HepG2 (cell line): Measurements from ENCODE around the gene POGLUT2. TPM values are rescaled to one million over a fixed set of nuclear protein-coding genes. Genes with fewer than 3 reads are reported as not detected.

Experiments
- ATAC-seq: fragments of 200-7000 bp; cut with Tn5 transposase; 3 replicates; pipeline ENCODE4 v1.9.1; 2020; ENCODE audit warnings: mild to moderate bottlenecking, moderate library complexity
- BruUV-seq: library from RNA; stranded (reverse); fragments of 400-500 nt; replicated peaks from 2 replicates; lab custom pipeline; 2021; lab: Mats Ljungman, UMichigan
- CTCF ChIA-PET: fragments of 300-600 bp; formaldehyde crosslinking; extraction: SDS; loops from one replicate; lab custom pipeline; 2021; ENCODE audit warnings: low total read pairs, inconsistent platforms, low intra/inter-chr PET ratio; lab: Yijun Ruan, JAX
- POLR2A ChIA-PET: fragments of 350-600 bp; sonication (Branson Sonifier 250); formaldehyde crosslinking; loops from one replicate; lab custom pipeline; 2020; ENCODE audit warnings: antibody characterized with exemption, inconsistent platforms; lab: Yijun Ruan, JAX
- DNase-seq: peaks from one replicate; pipeline ENCODE4 v3.0.0-alpha.2; 2015; ENCODE audit warnings: low spot score
- FAIRE-seq: peaks from 3 replicates; lab custom pipeline; 2011; peaks lifted over from hg19 to GRCh38; lab: Jason Lieb, UNC
- H2AFZ ChIP-seq: one replicate; pipeline ENCODE4 v1.6.1; 2011; ENCODE audit warnings: low read length, inconsistent platforms
- H3K27ac ChIP-seq: fragments of 300-600 bp; 3 replicates; pipeline ENCODE4 v1.8.0; 2011; ENCODE audit warnings: mixed run types, mild to moderate bottlenecking, mixed read lengths, low read length, inconsistent platforms; ENCODE audit not compliant: insufficient read depth; ENCODE audit errors: extremely low read length
- H3K27me3 ChIP-seq, 2 experiments: fragments of 200-600 bp in 1 of 2; 2 replicates in 1 of 2; 3 replicates in 1 of 2; pipeline versions ENCODE4 v1.6.0 to v1.8.0; 2011; ENCODE audit warnings: low read length in 2 of 2, mild to moderate bottlenecking in 2 of 2, moderate library complexity in 2 of 2, inconsistent platforms in 1 of 2; ENCODE audit not compliant: insufficient read depth in 2 of 2, control insufficient read depth in 1 of 2
- H3K36me3 ChIP-seq, 2 experiments: fragments of 200-600 bp in 1 of 2; replicated peaks in 1 of 2; 2 replicates in 1 of 2; 3 replicates in 1 of 2; pipeline versions ENCODE4 v1.5.1 to v1.8.0; 2011; ENCODE audit warnings: low read length in 2 of 2, inconsistent platforms in 1 of 2; ENCODE audit not compliant: insufficient read depth in 2 of 2, control insufficient read depth in 1 of 2
- H3K4me1 ChIP-seq: 2 replicates; pipeline ENCODE4 v1.5.1; 2012; ENCODE audit warnings: low read length, inconsistent platforms; ENCODE audit not compliant: insufficient read depth
- H3K4me2 ChIP-seq: 2 replicates; pipeline ENCODE4 v1.6.0; 2011; ENCODE audit warnings: low read depth, low read length, inconsistent platforms
- H3K4me3 ChIP-seq, 3 experiments: fragments of 200-600 bp in 1 of 3; sonication (generic), shearing (Covaris generic) in 1 of 3; replicated peaks in 1 of 3; 2 replicates each; pipeline ENCODE4 v1.5.1; 2011 to 2016; ENCODE audit warnings: low read length in 3 of 3, inconsistent platforms in 2 of 3, low read depth in 2 of 3, mild to moderate bottlenecking in 2 of 3, control low read depth in 1 of 3, mixed read lengths in 1 of 3; ENCODE audit not compliant: insufficient read depth in 1 of 3
- H3K79me2 ChIP-seq: one replicate; pipeline ENCODE4 v1.6.1; 2011; ENCODE audit warnings: low read length, inconsistent platforms; ENCODE audit not compliant: insufficient read depth
- H3K9ac ChIP-seq: 2 replicates; pipeline ENCODE4 v1.6.0; 2011; ENCODE audit warnings: mild to moderate bottlenecking, low read depth, low read length, inconsistent platforms; ENCODE audit not compliant: insufficient read depth
- H3K9me3 ChIP-seq: 2 replicates; pipeline ENCODE4 v1.5.1; 2012; ENCODE audit warnings: mild to moderate bottlenecking, low read length
- H4K20me1 ChIP-seq: 2 replicates; pipeline ENCODE4 v1.6.0; 2011; ENCODE audit warnings: inconsistent platforms, mild to moderate bottlenecking, low read length, moderate library complexity; ENCODE audit not compliant: insufficient read depth
- CBX2 ChIP-seq, 2 experiments: fragments of 200-600 bp in 1 of 2; sonication (generic); formaldehyde crosslinking in 1 of 2; IDR thresholded peaks; 2 replicates each; pipeline versions ENCODE4 v1.7.0 to v1.8.1; 2018 to 2022; ENCODE audit warnings: low read depth in 2 of 2, low read length in 1 of 2, mild to moderate bottlenecking in 1 of 2, missing genetic modification reagents in 1 of 2
- KDM5A ChIP-seq: fragments of 200-600 bp; sonication (generic); IDR thresholded peaks from 2 replicates; pipeline ENCODE4 v1.7.0; 2018; ENCODE audit warnings: antibody characterized with exemption, mild to moderate bottlenecking, low read length, borderline replicate concordance
- MLXIP ChIP-seq: sonication (generic); formaldehyde crosslinking; IDR thresholded peaks from 2 replicates; pipeline ENCODE4 v1.9.0; 2021; ENCODE audit warnings: missing genetic modification reagents, borderline replicate concordance
- MTA1 ChIP-seq: sonication (generic); formaldehyde crosslinking; IDR thresholded peaks from 2 replicates; pipeline ENCODE4 v1.4.0; 2020; ENCODE audit warnings: missing genetic modification reagents, mild to moderate bottlenecking, borderline replicate concordance
- RAD21 ChIP-seq: fragments of 450-650 bp; formaldehyde crosslinking; IDR thresholded peaks from 2 replicates; pipeline ENCODE4 v1.5.0; 2020; ENCODE audit warnings: mild to moderate bottlenecking
- SRSF1 ChIP-seq: fragments of 200-400 bp; formaldehyde crosslinking; optimal IDR thresholded peaks from 2 replicates; pipeline ENCODE3; 2017; ENCODE audit warnings: mild to moderate bottlenecking, low read depth, low read length, moderate library complexity
- TFDP2 ChIP-seq: sonication (generic); formaldehyde crosslinking; IDR thresholded peaks from 2 replicates; pipeline ENCODE4 v1.4.0; 2020; ENCODE audit warnings: missing genetic modification reagents
- U2AF2 ChIP-seq: fragments of 200-400 bp; formaldehyde crosslinking; IDR thresholded peaks from 2 replicates; pipeline ENCODE4 v1.6.1; 2017; ENCODE audit warnings: low read depth, mild to moderate bottlenecking, low read length
- ZBTB7B ChIP-seq: sonication (generic); formaldehyde crosslinking; IDR thresholded peaks from 2 replicates; pipeline ENCODE4 v1.4.0; 2020; ENCODE audit warnings: missing genetic modification reagents
- ZNF281 ChIP-seq: sonication (generic); formaldehyde crosslinking; IDR thresholded peaks from 2 replicates; pipeline ENCODE4 v1.4.0; 2020; ENCODE audit warnings: missing genetic modification reagents, borderline replicate concordance
- ZNF710 ChIP-seq: sonication (generic); formaldehyde crosslinking; IDR thresholded peaks from 2 replicates; pipeline ENCODE4 v1.5.0; 2020; ENCODE audit warnings: mild to moderate bottlenecking, missing genetic modification reagents, borderline replicate concordance
- ZNF790 ChIP-seq: sonication (generic); formaldehyde crosslinking; IDR thresholded peaks from 2 replicates; pipeline ENCODE4 v1.8.0; 2022; ENCODE audit warnings: missing genetic modification reagents, mild to moderate bottlenecking, borderline replicate concordance
- WGBS: methylation state at CpG from one replicate; pipeline ENCODE4 v1.1.6; 2017; ENCODE audit warnings: low lambda C conversion rate; 5-methylcytosine and 5-hydroxymethylcytosine counted together
- in situ Hi-C: cut with HindIII; loops from 2 replicates; pipeline ENCODE4 v1.10.0; 2017; ENCODE audit warnings: low pct_unique_long_range_greater_than_20kb; ENCODE audit not compliant: extremely low pct_ligation_motif_present
- intact Hi-C: fragments of 100-400 bp; cut with micrococcal nuclease; formaldehyde crosslinking; loops from one replicate; pipeline ENCODE4 v1.10.0; 2022; ENCODE audit not compliant: unreplicated experiment
- polyA plus RNA-seq, 8 experiments: library from polyadenylated mRNA; depleted of rRNA in 3 of 8; stranded (reverse) in 7 of 8; unstranded in 1 of 8; fragments of >200 nt; fragmentation: Illumina TruSeq in 4 of 8; extraction: Trizol in 4 of 8; gene quantifications; 2 replicates each; pipeline versions ENCODE4 v1.2.1 to v1.2.3, GENCODE V29; 2011 to 2016; ENCODE audit warnings: low read depth in 4 of 8, missing spikeins in 1 of 8, mixed read lengths in 1 of 8; ENCODE audit not compliant: insufficient read depth in 1 of 8
- total RNA-seq, 5 experiments: library from RNA; depleted of rRNA; stranded (reverse); fragments of >200 nt; fragmentation: Illumina TruSeq; extraction: Trizol; gene quantifications; 2 replicates each; pipeline ENCODE4 v1.2.3, GENCODE V29; 2016; ENCODE audit warnings: low read depth in 1 of 5

The POGLUT2 gene
- total and polyA plus RNA-seq, 2 of the 13 experiments (the other 11 are each of a cell fraction or from before 2014, with no cell fraction given), result 18.0 to 26.1 TPM

GRCh38 chr13:102838982-102839381, 40.2 kb upstream of the POGLUT2 start (continued):
- TF ChIP-seq ZNF281, result no peak
- TF ChIP-seq CBX2 (IDR thresholded peaks at IDR 0.05; ENCODE audit: low read depth, low read length), result no peak
- no peak for TF ChIP-seq CBX2 (CRISPR knock-in tag; IDR thresholded peaks at IDR 0.05; ENCODE audit: low read depth)
- TF ChIP-seq ZBTB7B (CRISPR knock-in tag), result no peak
- no peak for TF ChIP-seq RAD21

GRCh38 chr13:102838273-102838672, 39.5 kb upstream of the POGLUT2 start:
- H4K20me1 ChIP-seq, result no peaks in the 10 kb centered on the region
- no peaks in the 10 kb centered on the region for H3K79me2 ChIP-seq
- DNase-seq (no peak), FAIRE-seq (no peak), ATAC-seq (no peak)
- ChIA-PET CTCF (no interaction called here), POLR2A (no interaction called here)
- no peak overlapping the region for H3K9ac ChIP-seq
- H3K27me3 ChIP-seq, result no peaks in the 10 kb centered on the region
- H3K4me1 ChIP-seq, result no peaks in the 10 kb centered on the region
- H3K27ac ChIP-seq, result no peak overlapping the region
- WGBS, result 97% methylated on average over 1 of the region's 1 CpG
- BruUV-seq, result no TSS peak
- intact Hi-C loops (no loop called here), in situ Hi-C loops (no loop called here)
- no peak overlapping the region for H2AFZ ChIP-seq
- H3K9me3 ChIP-seq, result no peaks in the 10 kb centered on the region
- H3K4me3 ChIP-seq, result no peak overlapping the region
- no peak overlapping the region for H3K4me2 ChIP-seq
- H3K36me3 ChIP-seq, result peaks cover 0 to 31% of the 10 kb centered on the region in 2 experiments; a peak in 3 of 5 replicates
- TF ChIP-seq KDM5A, result no peak
- TF ChIP-seq ZNF710 (CRISPR knock-in tag), result no peak
- no peak for TF ChIP-seq MTA1
- no peak for TF ChIP-seq MLXIP (CRISPR knock-in tag)
- no peak for TF ChIP-seq ZNF790 (CRISPR knock-in tag)
- TF ChIP-seq SRSF1, result no peak
- TF ChIP-seq U2AF2, result no peak
- no peak for TF ChIP-seq TFDP2 (CRISPR knock-in tag)
